Smooth muscle cell (in vitro differentiated cells): ENCODE data around the gene PRCP. TPM values are rescaled to one million over a fixed set of nuclear protein-coding genes. Genes with fewer than 3 reads are reported as not detected.
A peak's percentile ranks its signal among the peaks of the same experiment; 100 is the strongest.
"Not testable (repeated sequence)": the region's sequence is repeated elsewhere in the genome, so short reads cannot be mapped to it uniquely, and the experiment has no call there.

Source experiments
- DNase-seq: peaks from one replicate; lab custom pipeline; 2025; ENCODE audit not compliant: unreplicated experiment; lab: John Stamatoyannopoulos, UW
- H2AFZ ChIP-seq: fragments of 200-600 bp; sonication (generic); 2 replicates; pipeline ENCODE4 v1.6.0; 2016; ENCODE audit warnings: antibody characterized with exemption, low read depth, mild to moderate bottlenecking
- H3F3A ChIP-seq: fragments of 200-600 bp; sonication (generic); 2 replicates; pipeline ENCODE4 v1.6.0; 2017; ENCODE audit warnings: antibody characterized with exemption, low read depth
- H3K27ac ChIP-seq: fragments of 200-600 bp; sonication (generic); 2 replicates; pipeline ENCODE4 v1.5.1; 2016; ENCODE audit warnings: low read depth, mild to moderate bottlenecking
- H3K27me3 ChIP-seq: fragments of 200-600 bp; sonication (generic); 2 replicates; pipeline ENCODE4 v1.6.1; 2016; ENCODE audit warnings: low read depth, mild to moderate bottlenecking
- H3K36me3 ChIP-seq: fragments of 200-600 bp; sonication (generic); 2 replicates; pipeline ENCODE4 v1.5.1; 2016; ENCODE audit warnings: low read depth
- H3K4me1 ChIP-seq: fragments of 200-600 bp; sonication (generic); 2 replicates; pipeline ENCODE4 v1.5.1; 2016; ENCODE audit warnings: low read depth
- H3K4me2 ChIP-seq: fragments of 200-600 bp; sonication (generic); 2 replicates; pipeline ENCODE4 v1.6.0; 2016; ENCODE audit warnings: mild to moderate bottlenecking
- H3K4me3 ChIP-seq: fragments of 200-600 bp; sonication (generic); 2 replicates; pipeline ENCODE4 v1.5.1; 2016; ENCODE audit warnings: mild to moderate bottlenecking
- H3K79me2 ChIP-seq: fragments of 200-600 bp; sonication (generic); 2 replicates; pipeline ENCODE4 v1.6.0; 2016; ENCODE audit warnings: low read depth, mild to moderate bottlenecking
- H3K9ac ChIP-seq: fragments of 200-600 bp; sonication (generic); 2 replicates; pipeline ENCODE4 v1.6.0; 2016; ENCODE audit warnings: low read depth
- H3K9me3 ChIP-seq: fragments of 200-600 bp; sonication (generic); replicated peaks from 2 replicates; pipeline ENCODE4 v1.5.1; 2016; ENCODE audit warnings: low read depth
- H4K20me1 ChIP-seq: fragments of 200-600 bp; sonication (generic); 2 replicates; pipeline ENCODE4 v1.6.0; 2016; ENCODE audit warnings: low read depth
- WGBS: methylation state at CpG from one replicate; pipeline ENCODE4 v1.1.7; 2016; ENCODE audit warnings: low lambda C conversion rate; 5-methylcytosine and 5-hydroxymethylcytosine counted together
- polyA plus RNA-seq: library from polyadenylated mRNA; unstranded; fragments of >200 nt; fragmentation: Nextera tagmentation; extraction: Ambion mirVana; gene quantifications from 2 replicates; pipeline ENCODE4 v1.2.1, GENCODE V29; 2016
- total RNA-seq: library from RNA; depleted of rRNA; stranded (reverse); fragments of >200 nt; gene quantifications from 2 replicates; pipeline ENCODE4 v1.2.3, GENCODE V29; 2014
- TF ChIP-seq, protein P1 (sequence below): fragments of 200-600 bp; sonication (generic); IDR thresholded peaks from 2 replicates; pipeline ENCODE4 v1.5.1; 2017; ENCODE audit warnings: borderline replicate concordance, mild to moderate bottlenecking, antibody characterized with exemption; ENCODE audit not compliant: insufficient read depth, poor library complexity, severe bottlenecking

Gene PRCP
- total and polyA plus RNA-seq, 2 experiments from 2014 or later: 78.8 to 84.0 TPM

DNA sequence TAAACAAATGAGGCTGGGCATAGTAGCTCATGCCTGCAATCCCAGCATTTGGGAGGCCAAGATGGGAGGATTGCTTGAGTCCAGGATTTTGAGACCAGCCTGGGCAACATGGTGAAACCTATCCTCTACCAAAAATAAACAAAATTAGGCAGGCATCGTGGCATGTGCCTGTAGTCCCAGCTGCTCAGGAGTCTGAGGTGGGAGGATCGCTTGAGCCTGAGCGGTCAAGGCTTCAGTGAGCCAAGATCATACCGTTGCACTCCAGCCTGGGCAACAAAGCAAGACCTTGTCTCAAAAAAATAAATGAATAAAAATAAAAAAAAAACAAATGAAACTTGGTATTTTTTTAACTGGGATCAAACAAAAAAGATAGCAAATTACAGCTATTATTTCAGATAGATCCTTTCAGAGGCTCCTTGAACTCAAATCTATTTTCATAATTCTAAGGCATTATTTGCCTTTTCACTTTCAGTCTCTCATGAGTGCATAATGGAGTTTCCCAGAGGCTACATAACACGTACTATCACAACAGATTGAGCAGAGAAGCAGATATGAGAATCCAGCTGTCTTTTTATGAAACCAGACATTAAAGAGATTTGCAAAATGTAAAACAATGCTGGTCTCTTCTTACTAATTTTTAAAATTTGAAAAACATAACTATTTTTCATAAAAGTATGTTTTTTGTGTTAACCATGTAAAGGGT is 24.4 kb upstream of the PRCP start:
- H4K20me1 ChIP-seq: no peaks in the 10 kb centered on the region
- WGBS: 91% methylated on average over 5 of the region's 5 CpGs

DNA sequence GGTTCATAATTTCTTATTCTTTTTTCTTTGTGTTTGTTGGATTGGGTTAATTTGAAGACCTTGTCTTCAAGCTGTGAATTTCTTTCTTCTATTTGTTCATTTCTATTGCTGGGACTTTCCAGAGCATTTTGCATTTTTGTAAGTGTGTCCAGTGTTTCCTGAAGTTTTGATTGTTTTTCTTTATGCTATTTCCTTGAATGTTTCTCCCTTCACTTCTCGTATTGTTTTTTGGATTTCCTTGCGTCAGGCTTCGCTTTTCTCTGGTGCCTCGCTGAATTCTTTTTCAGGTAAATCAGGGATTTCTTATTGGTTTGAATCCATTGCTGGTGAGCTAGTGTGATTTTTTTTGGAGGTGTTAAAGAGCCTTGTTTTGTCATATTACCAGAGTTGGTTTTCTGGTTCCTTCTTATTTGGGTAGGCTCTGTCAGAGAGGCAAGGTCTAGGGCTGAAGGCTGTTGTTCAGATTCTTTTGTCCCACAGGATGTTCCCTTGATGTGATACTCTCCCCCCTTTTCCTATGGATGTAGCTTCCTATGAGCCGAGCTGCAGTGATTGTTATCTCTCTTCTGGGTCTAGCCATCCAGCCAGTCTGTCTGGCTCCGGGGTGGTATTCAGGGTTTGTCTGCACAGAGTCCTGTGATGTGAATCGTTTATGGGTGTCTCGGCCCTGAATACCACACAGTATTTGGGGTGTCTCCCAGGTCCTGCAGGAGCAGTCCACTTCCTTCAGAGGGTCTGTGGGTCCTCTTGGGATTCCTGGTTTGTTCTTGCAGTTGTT is 22.4 kb upstream of the PRCP start:
- H3K4me3 ChIP-seq, H3F3A ChIP-seq, H3K9me3 ChIP-seq, H3K4me1 ChIP-seq, DNase-seq, H3K9ac ChIP-seq, H3K27me3 ChIP-seq, H3K79me2 ChIP-seq, H4K20me1 ChIP-seq, H3K36me3 ChIP-seq: not testable (repeated sequence)
- Histone ChIP-seq H2AFZ (peak overlapping the region; percentile 76), H3K27ac (peak overlapping the region; percentile 16), H3K4me2 (peak overlapping the region; percentile 52)
- WGBS: 54% methylated on average over 8 of the region's 8 CpGs

More for the DNA sequence above, 24.4 kb upstream of the PRCP start:
- Histone ChIP-seq H3F3A (peaks cover 4% of the 10 kb centered on the region), H3K4me1 (no peaks in the 10 kb centered on the region), H3K27ac (no peak overlapping the region), H2AFZ (peak overlapping the region; percentile 78), H3K36me3 (no peaks in the 10 kb centered on the region), H3K27me3 (no peaks in the 10 kb centered on the region), H3K4me3 (no peak overlapping the region), H3K9ac (no peak overlapping the region), H3K9me3 (no peaks in the 10 kb centered on the region), H3K79me2 (no peaks in the 10 kb centered on the region), H3K4me2 (no peak overlapping the region)
- no peak for DNase-seq
- TF ChIP-seq, protein P1, sequence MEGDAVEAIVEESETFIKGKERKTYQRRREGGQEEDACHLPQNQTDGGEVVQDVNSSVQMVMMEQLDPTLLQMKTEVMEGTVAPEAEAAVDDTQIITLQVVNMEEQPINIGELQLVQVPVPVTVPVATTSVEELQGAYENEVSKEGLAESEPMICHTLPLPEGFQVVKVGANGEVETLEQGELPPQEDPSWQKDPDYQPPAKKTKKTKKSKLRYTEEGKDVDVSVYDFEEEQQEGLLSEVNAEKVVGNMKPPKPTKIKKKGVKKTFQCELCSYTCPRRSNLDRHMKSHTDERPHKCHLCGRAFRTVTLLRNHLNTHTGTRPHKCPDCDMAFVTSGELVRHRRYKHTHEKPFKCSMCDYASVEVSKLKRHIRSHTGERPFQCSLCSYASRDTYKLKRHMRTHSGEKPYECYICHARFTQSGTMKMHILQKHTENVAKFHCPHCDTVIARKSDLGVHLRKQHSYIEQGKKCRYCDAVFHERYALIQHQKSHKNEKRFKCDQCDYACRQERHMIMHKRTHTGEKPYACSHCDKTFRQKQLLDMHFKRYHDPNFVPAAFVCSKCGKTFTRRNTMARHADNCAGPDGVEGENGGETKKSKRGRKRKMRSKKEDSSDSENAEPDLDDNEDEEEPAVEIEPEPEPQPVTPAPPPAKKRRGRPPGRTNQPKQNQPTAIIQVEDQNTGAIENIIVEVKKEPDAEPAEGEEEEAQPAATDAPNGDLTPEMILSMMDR: no peak

DNA sequence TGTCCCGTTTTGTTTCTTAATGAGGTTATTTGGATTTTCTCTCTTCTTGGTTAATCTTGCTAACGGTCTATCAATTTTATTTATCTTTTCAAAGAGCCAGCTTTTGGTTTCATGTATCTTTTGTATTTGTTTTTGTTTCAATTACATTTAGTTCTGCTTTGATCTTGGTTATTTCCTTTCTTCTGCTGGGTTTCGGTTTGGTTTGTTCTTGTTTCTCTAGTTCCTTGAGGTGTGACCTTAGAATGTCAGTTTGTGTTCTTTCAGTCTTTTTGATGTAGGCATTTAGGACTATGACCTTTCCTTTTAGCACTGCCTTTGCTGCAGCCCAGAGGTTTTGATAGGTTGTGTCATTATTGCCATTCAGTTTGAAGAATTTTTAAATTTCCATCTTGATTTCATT is 20.0 kb upstream of the PRCP start:
- DNase-seq, H3K36me3 ChIP-seq, H3K4me3 ChIP-seq, H4K20me1 ChIP-seq, H3K9me3 ChIP-seq, H3K27me3 ChIP-seq, H3K27ac ChIP-seq, H3K9ac ChIP-seq, H3K79me2 ChIP-seq, H3K4me1 ChIP-seq, H2AFZ ChIP-seq, H3K4me2 ChIP-seq, H3F3A ChIP-seq: not testable (repeated sequence)
- WGBS: 95% methylated on average over 3 of the region's 3 CpGs

DNA sequence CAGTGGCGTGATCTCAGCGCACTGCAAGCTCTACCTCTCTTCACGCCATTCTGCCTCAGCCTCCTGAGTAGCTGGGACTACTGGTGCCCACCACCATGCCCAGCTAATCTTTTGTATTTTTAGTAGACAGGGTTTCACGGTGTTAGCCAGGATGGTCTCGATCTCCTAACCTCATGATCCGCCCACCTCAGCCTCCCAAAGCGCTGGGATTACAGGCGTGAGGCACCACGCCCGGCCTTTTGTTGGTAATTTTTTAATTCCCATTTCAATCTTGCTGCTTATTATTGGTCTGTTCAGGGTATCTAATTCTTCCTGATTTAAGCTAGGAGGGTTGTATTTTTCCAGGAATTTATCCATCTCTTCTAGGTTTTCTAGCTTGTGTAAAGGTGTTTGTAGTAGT is 19.6 kb upstream of the PRCP start:
- not testable (repeated sequence) for H3K27me3 ChIP-seq, H3K4me3 ChIP-seq, H3K79me2 ChIP-seq, H3K4me1 ChIP-seq, H3K9ac ChIP-seq, H3K9me3 ChIP-seq, DNase-seq, H3K4me2 ChIP-seq, H2AFZ ChIP-seq, H3K36me3 ChIP-seq, H3F3A ChIP-seq, H4K20me1 ChIP-seq, H3K27ac ChIP-seq
- WGBS: 98% methylated on average over 10 of the region's 10 CpGs

DNA sequence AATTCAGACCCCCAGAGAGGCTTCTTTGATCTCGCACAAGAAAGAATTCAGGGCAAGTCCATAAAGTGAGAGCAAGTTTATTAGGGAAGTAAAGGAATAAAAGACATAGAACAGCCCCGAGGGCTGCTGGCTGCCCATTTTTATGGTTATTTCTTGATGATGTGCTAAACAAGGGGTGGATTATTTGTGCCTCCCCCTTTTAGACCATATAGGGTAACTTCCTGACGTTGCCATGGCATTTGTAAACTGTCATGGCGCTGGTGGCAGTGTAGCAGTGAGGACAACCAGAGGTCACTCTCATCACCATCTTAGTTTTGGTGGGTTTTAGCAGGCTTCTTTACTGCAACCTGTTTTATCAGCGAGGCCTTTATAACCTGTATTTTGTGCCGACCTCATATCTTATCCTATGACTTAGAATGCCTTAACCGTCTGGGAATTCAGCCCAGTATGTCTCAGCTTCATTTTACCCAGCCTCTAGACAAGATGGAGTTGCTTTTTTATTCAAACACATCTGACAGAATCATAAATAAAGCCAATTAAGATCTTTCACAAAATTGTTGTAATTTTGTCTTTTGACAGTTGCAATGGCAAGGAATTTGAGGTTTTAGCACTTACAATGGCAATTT is 8.9 kb upstream of the PRCP start:
- H2AFZ ChIP-seq: peak overlapping the region; percentile 77
- TF ChIP-seq, protein P1: no peak
- no peaks in the 10 kb centered on the region for H3K4me1 ChIP-seq
- no peaks in the 10 kb centered on the region for H4K20me1 ChIP-seq
- no peaks in the 10 kb centered on the region for H3K27me3 ChIP-seq
- no peaks in the 10 kb centered on the region for H3K79me2 ChIP-seq
- H3K9ac ChIP-seq: peak overlapping the region; percentile 66
- no peak overlapping the region for H3K4me3 ChIP-seq
- no peaks in the 10 kb centered on the region for H3K9me3 ChIP-seq
- H3K36me3 ChIP-seq: no peaks in the 10 kb centered on the region
- no peaks in the 10 kb centered on the region for H3F3A ChIP-seq
- H3K27ac ChIP-seq: peak overlapping the region; percentile 78
- no peak for DNase-seq
- WGBS: 31% methylated on average over 7 of the region's 7 CpGs
- peak overlapping the region; percentile 45 for H3K4me2 ChIP-seq
